DOHH2 (cell line): ENCODE results near the gene KIF16B.

Source experiments
- H3F3A ChIP-seq: fragments of 200-600 bp; sonication (generic), shearing (Covaris generic); 2 replicates; pipeline ENCODE4 v1.6.0; 2016; ENCODE audit warnings: antibody characterized with exemption, mild to moderate bottlenecking; ENCODE audit not compliant: control insufficient read depth, insufficient read depth
- H3K27ac ChIP-seq: fragments of 200-600 bp; sonication (generic); 2 replicates; pipeline ENCODE4 v1.5.1; 2014; ENCODE audit warnings: low read depth, mild to moderate bottlenecking, low read length, moderate library complexity
- H3K27me3 ChIP-seq: fragments of 200-600 bp; sonication (generic); 2 replicates; pipeline ENCODE4 v1.6.1; 2014; ENCODE audit warnings: mild to moderate bottlenecking, low read length, mixed read lengths; ENCODE audit not compliant: control insufficient read depth
- H3K36me3 ChIP-seq: fragments of 200-600 bp; sonication (generic); 2 replicates; pipeline ENCODE4 v1.6.1; 2014; ENCODE audit warnings: mild to moderate bottlenecking, low read length, moderate library complexity, mixed read lengths; ENCODE audit not compliant: control insufficient read depth
- H3K4me1 ChIP-seq: fragments of 200-600 bp; sonication (generic); 2 replicates; pipeline ENCODE4 v1.6.1; 2014; ENCODE audit warnings: mild to moderate bottlenecking, low read length, mixed read lengths; ENCODE audit not compliant: control insufficient read depth
- H3K4me2 ChIP-seq: fragments of 200-600 bp; sonication (generic); 2 replicates; pipeline ENCODE4 v1.6.0; 2014; ENCODE audit warnings: mild to moderate bottlenecking, low read length, moderate library complexity
- H3K4me3 ChIP-seq: fragments of 200-600 bp; sonication (generic); 2 replicates; pipeline ENCODE4 v1.5.1; 2014; ENCODE audit warnings: mild to moderate bottlenecking, low read length, mixed read lengths
- H3K79me2 ChIP-seq: fragments of 200-600 bp; sonication (generic); 2 replicates; pipeline ENCODE4 v1.6.1; 2014; ENCODE audit warnings: mild to moderate bottlenecking, low read length, mixed read lengths; ENCODE audit not compliant: control insufficient read depth
- H3K9me2 ChIP-seq: fragments of 200-600 bp; sonication (generic); replicated peaks from 2 replicates; pipeline ENCODE4 v1.6.1; 2014; ENCODE audit warnings: mild to moderate bottlenecking, low read length, mixed read lengths; ENCODE audit not compliant: control insufficient read depth
- H3K9me3 ChIP-seq: fragments of 200-600 bp; sonication (generic); 2 replicates; pipeline ENCODE4 v1.6.1; 2014; ENCODE audit warnings: antibody characterized with exemption, low read length, mixed read lengths; ENCODE audit not compliant: control insufficient read depth, insufficient read depth
- H4K20me1 ChIP-seq: fragments of 200-600 bp; sonication (generic); 2 replicates; pipeline ENCODE4 v1.6.0; 2014; ENCODE audit warnings: low read depth, mild to moderate bottlenecking, antibody characterized with exemption, low read length, moderate library complexity; ENCODE audit not compliant: control insufficient read depth, insufficient read depth
- CTCF ChIP-seq: fragments of 200-600 bp; sonication (generic); IDR thresholded peaks from one replicate; pipeline ENCODE4 v1.5.1; 2014; ENCODE audit warnings: antibody characterized with exemption, mild to moderate bottlenecking, low read depth, low read length; ENCODE audit not compliant: poor library complexity, severe bottlenecking
- EZH2phosphoT487 ChIP-seq: fragments of 200-600 bp; sonication (generic); IDR thresholded peaks from 2 replicates; pipeline ENCODE4 v1.6.1; 2017; ENCODE audit warnings: borderline replicate concordance, mild to moderate bottlenecking, antibody characterized with exemption, low read length, moderate library complexity, mixed read lengths

Gene KIF16B

GRCh38 chr20:16385891-16386290, 187.4 kb downstream of the KIF16B start:
- Histone ChIP-seq H3K36me3 (no peaks in the 10 kb centered on the region), H3K27me3 (no peaks in the 10 kb centered on the region), H3K79me2 (no peaks in the 10 kb centered on the region), H3K4me1 (peaks cover 3% of the 10 kb centered on the region), H3K4me3 (no peak overlapping the region), H3F3A (no peaks in the 10 kb centered on the region), H3K9me3 (no peaks in the 10 kb centered on the region), H3K4me2 (no peak overlapping the region), H3K9me2 (no peaks in the 10 kb centered on the region), H4K20me1 (no peaks in the 10 kb centered on the region), H3K27ac (no peak overlapping the region)
- TF ChIP-seq EZH2phosphoT487: no peak
- no peak for TF ChIP-seq CTCF

GRCh38 chr20:16385462-16385861, 187.8 kb downstream of the KIF16B start:
- no peak for TF ChIP-seq EZH2phosphoT487
- TF ChIP-seq CTCF: no peak
- Histone ChIP-seq H4K20me1 (no peaks in the 10 kb centered on the region), H3K27ac (no peak overlapping the region), H3K9me3 (no peaks in the 10 kb centered on the region), H3K4me1 (no peaks in the 10 kb centered on the region), H3K4me2 (no peak overlapping the region), H3F3A (no peaks in the 10 kb centered on the region), H3K4me3 (no peak overlapping the region), H3K36me3 (no peaks in the 10 kb centered on the region), H3K79me2 (no peaks in the 10 kb centered on the region), H3K27me3 (no peaks in the 10 kb centered on the region), H3K9me2 (no peaks in the 10 kb centered on the region)

- H3K4me1 ChIP-seq: no peaks in the 10 kb centered on the region
- no peaks in the 10 kb centered on the region for H3K9me2 ChIP-seq
- no peak overlapping the region for H3K4me3 ChIP-seq
- no peaks in the 10 kb centered on the region for H3F3A ChIP-seq
- H3K36me3 ChIP-seq: no peaks in the 10 kb centered on the region
- no peak overlapping the region for H3K27ac ChIP-seq
- no peaks in the 10 kb centered on the region for H3K9me3 ChIP-seq
- no peak for TF ChIP-seq CTCF
- TF ChIP-seq EZH2phosphoT487: no peak
- H3K4me2 ChIP-seq: no peak overlapping the region
- no peaks in the 10 kb centered on the region for H4K20me1 ChIP-seq
- H3K79me2 ChIP-seq: no peaks in the 10 kb centered on the region
- H3K27me3 ChIP-seq: no peaks in the 10 kb centered on the region
These were observed 191.8 kb downstream of the KIF16B start for GRCh38 chr20:16381444-16381843.
